DOHH2 (cell line): ENCODE results near the gene KIF26B.

Experiments used
- H3F3A ChIP-seq: fragments of 200-600 bp; sonication (generic), shearing (Covaris generic); 2 replicates; pipeline ENCODE4 v1.6.0; 2016; ENCODE audit warnings: antibody characterized with exemption, mild to moderate bottlenecking; ENCODE audit not compliant: control insufficient read depth, insufficient read depth
- H3K27ac ChIP-seq: fragments of 200-600 bp; sonication (generic); 2 replicates; pipeline ENCODE4 v1.5.1; 2014; ENCODE audit warnings: low read depth, mild to moderate bottlenecking, low read length, moderate library complexity
- H3K27me3 ChIP-seq: fragments of 200-600 bp; sonication (generic); 2 replicates; pipeline ENCODE4 v1.6.1; 2014; ENCODE audit warnings: mild to moderate bottlenecking, low read length, mixed read lengths; ENCODE audit not compliant: control insufficient read depth
- H3K36me3 ChIP-seq: fragments of 200-600 bp; sonication (generic); 2 replicates; pipeline ENCODE4 v1.6.1; 2014; ENCODE audit warnings: mild to moderate bottlenecking, low read length, moderate library complexity, mixed read lengths; ENCODE audit not compliant: control insufficient read depth
- H3K4me1 ChIP-seq: fragments of 200-600 bp; sonication (generic); 2 replicates; pipeline ENCODE4 v1.6.1; 2014; ENCODE audit warnings: mild to moderate bottlenecking, low read length, mixed read lengths; ENCODE audit not compliant: control insufficient read depth
- H3K4me2 ChIP-seq: fragments of 200-600 bp; sonication (generic); 2 replicates; pipeline ENCODE4 v1.6.0; 2014; ENCODE audit warnings: mild to moderate bottlenecking, low read length, moderate library complexity
- H3K4me3 ChIP-seq: fragments of 200-600 bp; sonication (generic); 2 replicates; pipeline ENCODE4 v1.5.1; 2014; ENCODE audit warnings: mild to moderate bottlenecking, low read length, mixed read lengths
- H3K79me2 ChIP-seq: fragments of 200-600 bp; sonication (generic); 2 replicates; pipeline ENCODE4 v1.6.1; 2014; ENCODE audit warnings: mild to moderate bottlenecking, low read length, mixed read lengths; ENCODE audit not compliant: control insufficient read depth
- H3K9me2 ChIP-seq: fragments of 200-600 bp; sonication (generic); replicated peaks from 2 replicates; pipeline ENCODE4 v1.6.1; 2014; ENCODE audit warnings: mild to moderate bottlenecking, low read length, mixed read lengths; ENCODE audit not compliant: control insufficient read depth
- H3K9me3 ChIP-seq: fragments of 200-600 bp; sonication (generic); 2 replicates; pipeline ENCODE4 v1.6.1; 2014; ENCODE audit warnings: antibody characterized with exemption, low read length, mixed read lengths; ENCODE audit not compliant: control insufficient read depth, insufficient read depth
- H4K20me1 ChIP-seq: fragments of 200-600 bp; sonication (generic); 2 replicates; pipeline ENCODE4 v1.6.0; 2014; ENCODE audit warnings: low read depth, mild to moderate bottlenecking, antibody characterized with exemption, low read length, moderate library complexity; ENCODE audit not compliant: control insufficient read depth, insufficient read depth
- EZH2phosphoT487 ChIP-seq: fragments of 200-600 bp; sonication (generic); IDR thresholded peaks from 2 replicates; pipeline ENCODE4 v1.6.1; 2017; ENCODE audit warnings: borderline replicate concordance, mild to moderate bottlenecking, antibody characterized with exemption, low read length, moderate library complexity, mixed read lengths
- TF ChIP-seq, protein P1 (sequence below): fragments of 200-600 bp; sonication (generic); IDR thresholded peaks from one replicate; pipeline ENCODE4 v1.5.1; 2014; ENCODE audit warnings: antibody characterized with exemption, mild to moderate bottlenecking, low read depth, low read length; ENCODE audit not compliant: poor library complexity, severe bottlenecking

The KIF26B gene

DNA sequence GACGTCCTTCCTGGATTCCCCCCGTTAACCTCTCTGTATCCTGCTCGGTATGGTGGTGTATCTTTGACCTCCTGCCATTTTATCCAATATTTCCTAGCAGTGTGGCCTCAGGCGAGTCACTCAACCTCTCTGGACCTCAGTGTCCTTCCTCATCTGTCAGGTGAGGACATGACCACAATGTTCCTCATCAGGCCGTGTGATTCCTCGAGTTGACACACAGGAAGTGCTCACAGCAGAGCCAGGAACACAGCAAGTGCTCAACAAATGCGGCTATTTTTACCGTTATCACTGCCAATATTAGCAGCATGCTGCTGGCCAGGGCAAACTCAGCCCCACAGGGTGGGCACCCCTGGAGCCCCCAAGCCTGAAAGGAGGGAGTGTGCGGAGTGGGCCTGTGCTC lies 450.2 kb downstream of the KIF26B start:
- H3K79me2 ChIP-seq, result no peaks in the 10 kb centered on the region
- H3F3A ChIP-seq, result no peaks in the 10 kb centered on the region
- no peak overlapping the region for H3K4me2 ChIP-seq
- H3K27ac ChIP-seq, result no peak overlapping the region
- H3K36me3 ChIP-seq, result no peaks in the 10 kb centered on the region
- H4K20me1 ChIP-seq, result no peaks in the 10 kb centered on the region
- no peaks in the 10 kb centered on the region for H3K4me1 ChIP-seq
- no peaks in the 10 kb centered on the region for H3K9me3 ChIP-seq
- TF ChIP-seq, protein P1, sequence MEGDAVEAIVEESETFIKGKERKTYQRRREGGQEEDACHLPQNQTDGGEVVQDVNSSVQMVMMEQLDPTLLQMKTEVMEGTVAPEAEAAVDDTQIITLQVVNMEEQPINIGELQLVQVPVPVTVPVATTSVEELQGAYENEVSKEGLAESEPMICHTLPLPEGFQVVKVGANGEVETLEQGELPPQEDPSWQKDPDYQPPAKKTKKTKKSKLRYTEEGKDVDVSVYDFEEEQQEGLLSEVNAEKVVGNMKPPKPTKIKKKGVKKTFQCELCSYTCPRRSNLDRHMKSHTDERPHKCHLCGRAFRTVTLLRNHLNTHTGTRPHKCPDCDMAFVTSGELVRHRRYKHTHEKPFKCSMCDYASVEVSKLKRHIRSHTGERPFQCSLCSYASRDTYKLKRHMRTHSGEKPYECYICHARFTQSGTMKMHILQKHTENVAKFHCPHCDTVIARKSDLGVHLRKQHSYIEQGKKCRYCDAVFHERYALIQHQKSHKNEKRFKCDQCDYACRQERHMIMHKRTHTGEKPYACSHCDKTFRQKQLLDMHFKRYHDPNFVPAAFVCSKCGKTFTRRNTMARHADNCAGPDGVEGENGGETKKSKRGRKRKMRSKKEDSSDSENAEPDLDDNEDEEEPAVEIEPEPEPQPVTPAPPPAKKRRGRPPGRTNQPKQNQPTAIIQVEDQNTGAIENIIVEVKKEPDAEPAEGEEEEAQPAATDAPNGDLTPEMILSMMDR, result no peak
- no peak for TF ChIP-seq EZH2phosphoT487
- peaks cover 1% of the 10 kb centered on the region; the same call in 1 of the 2 replicates for H3K27me3 ChIP-seq
- H3K4me3 ChIP-seq, result no peak overlapping the region
- H3K9me2 ChIP-seq, result no peaks in the 10 kb centered on the region

DNA sequence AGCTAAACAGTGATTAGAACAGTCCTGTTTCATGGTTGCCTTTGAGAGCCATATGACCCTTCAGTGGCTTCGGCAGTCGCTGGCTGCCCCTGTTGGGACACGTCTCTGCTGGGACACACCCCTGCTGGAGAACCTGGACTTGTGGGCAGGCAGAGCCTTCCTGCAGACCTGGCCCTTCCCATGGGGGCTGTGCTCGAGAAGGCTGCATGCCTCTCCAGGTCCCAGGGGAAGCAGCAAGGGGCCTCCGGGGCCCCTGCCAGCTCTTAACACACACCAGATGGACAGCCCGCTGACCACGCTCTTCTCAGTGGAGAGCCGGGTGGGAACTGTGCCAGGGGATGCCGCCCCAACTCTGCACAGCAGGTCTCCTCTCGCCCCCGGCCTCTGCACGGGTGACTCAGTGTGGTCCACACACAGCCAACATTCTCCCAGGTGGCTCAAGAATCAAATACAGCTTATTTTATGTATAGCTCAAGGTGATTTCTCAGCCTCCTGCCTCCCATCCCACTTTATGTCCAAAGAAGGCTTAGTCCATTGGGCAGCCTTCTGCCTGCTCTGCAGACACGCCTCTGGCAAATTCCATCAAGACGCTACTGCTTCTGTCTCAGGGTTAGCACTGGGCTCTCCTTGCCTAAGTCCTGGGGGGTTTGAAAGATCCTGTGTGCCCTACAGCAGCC lies 450.8 kb downstream of the KIF26B start:
- no peaks in the 10 kb centered on the region for H3K9me3 ChIP-seq

DNA sequence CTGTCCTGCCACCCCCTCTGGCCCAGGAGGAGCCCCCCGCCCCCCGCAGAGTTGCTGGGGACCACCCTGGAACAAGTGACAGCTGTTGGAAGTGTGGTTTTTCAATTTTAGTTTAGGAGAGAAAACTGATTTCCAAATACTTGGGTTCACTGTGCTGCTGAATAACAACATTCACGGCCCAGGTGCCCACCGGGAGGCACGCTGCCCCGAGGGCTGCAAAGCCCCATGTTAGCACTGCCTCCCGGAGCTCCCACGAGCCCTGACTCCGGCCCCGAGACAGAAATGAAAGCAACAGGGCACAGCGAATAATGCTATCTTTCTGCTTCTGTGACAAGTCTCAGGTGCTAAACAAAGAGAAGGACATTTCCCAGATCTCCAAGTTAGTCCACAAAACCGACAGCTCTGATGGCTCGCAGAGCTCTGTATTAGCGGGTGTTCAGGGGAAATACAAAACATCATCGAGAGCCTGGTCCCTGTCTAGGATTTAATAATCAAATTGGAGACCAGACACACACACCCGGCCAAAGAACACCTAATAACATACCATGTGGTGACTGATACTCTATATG lies 451.5 kb downstream of the KIF26B start:
- Histone ChIP-seq H3K27ac (no peak overlapping the region), H3K27me3 (peaks cover 7% of the 10 kb centered on the region; the same call in 1 of the 2 replicates), H3K79me2 (no peaks in the 10 kb centered on the region), H3F3A (no peaks in the 10 kb centered on the region), H3K4me1 (no peaks in the 10 kb centered on the region), H3K4me2 (no peak overlapping the region), H4K20me1 (no peaks in the 10 kb centered on the region), H3K9me2 (no peaks in the 10 kb centered on the region), H3K9me3 (no peaks in the 10 kb centered on the region), H3K36me3 (no peaks in the 10 kb centered on the region), H3K4me3 (no peak overlapping the region)
- TF ChIP-seq, protein P1, result no peak

More for the DNA sequence above, 450.8 kb downstream of the KIF26B start:
- Histone ChIP-seq H3K27ac (no peak overlapping the region), H3K9me2 (no peaks in the 10 kb centered on the region), H3K79me2 (no peaks in the 10 kb centered on the region), H3F3A (no peaks in the 10 kb centered on the region), H3K4me2 (no peak overlapping the region), H3K4me1 (no peaks in the 10 kb centered on the region), H3K36me3 (no peaks in the 10 kb centered on the region), H3K27me3 (peaks cover 7% of the 10 kb centered on the region; the same call in 1 of the 2 replicates), H3K4me3 (no peak overlapping the region), H4K20me1 (no peaks in the 10 kb centered on the region)
- TF ChIP-seq, protein P1, result no peak
- TF ChIP-seq EZH2phosphoT487, result no peak
